ENCODE data around the gene CSF3. TPM values are rescaled to one million over a fixed set of nuclear protein-coding genes. Genes with fewer than 3 reads are reported as not detected.

The CSF3 gene
- total RNA-seq, 1 donor from 2014 or later: 1.8 TPM

- DNase-seq (ENCODE audit: low read depth, low spot score): no peak
Measured at GRCh38 chr17:40060887-40061608, 45.8 kb downstream of the CSF3 start.

GRCh38 chr17:40061609-40062038 lies 46.4 kb downstream of the CSF3 start:
- DNase-seq (ENCODE audit: low read depth, low spot score): no peak

GRCh38 chr17:40062329-40063186 lies 47.3 kb downstream of the CSF3 start, which contains the start of gene THRA:
Gene THRA, plus strand, starts transcription at chr17:40062965. Its CDS starts 11,524 bp downstream, at chr17:40074489.
- DNase-seq (ENCODE audit: low read depth, low spot score): no peak

- no peak for DNase-seq (ENCODE audit: low read depth, low spot score)
Measured at GRCh38 chr17:40063187-40063771, 48.0 kb downstream of the CSF3 start.

- no peak for DNase-seq (ENCODE audit: low read depth, low spot score)
Measured at GRCh38 chr17:40063901-40064531, 48.8 kb downstream of the CSF3 start.

- DNase-seq (ENCODE audit: low read depth, low spot score): no peak
Measured at GRCh38 chr17:40064971-40065768, 49.9 kb downstream of the CSF3 start.

- no peak for DNase-seq (ENCODE audit: low read depth, low spot score)
Measured at GRCh38 chr17:40065769-40066510, 50.7 kb downstream of the CSF3 start.

Other genes with a start within 250 kb of the CSF3 start
- not detected in 2 replicates for gene IKZF3, start 151.1 kb upstream of the CSF3 start, total RNA-seq
- gene ZPBP2, start 147.2 kb upstream of the CSF3 start, total RNA-seq: not detected in 2 replicates
- 2.2 and 3.1 TPM in 2 replicates for gene GSDMB, start 96.8 kb upstream of the CSF3 start, total RNA-seq
- gene ORMDL3, start 87.8 kb upstream of the CSF3 start, total RNA-seq: 25.7 and 26.6 TPM in 2 replicates
- not detected in 2 replicates for gene LRRC3C, start 87.7 kb upstream of the CSF3 start, total RNA-seq
- not detected in 2 replicates for gene GSDMA, start 52.4 kb upstream of the CSF3 start, total RNA-seq
- gene PSMD3, start 34.6 kb upstream of the CSF3 start, total RNA-seq: 138 and 151 TPM in 2 replicates
- 38.7 and 71.2 TPM in 2 replicates for gene MED24, start 39.0 kb downstream of the CSF3 start, total RNA-seq
- 14.2 and 26.4 TPM in 2 replicates for gene THRA, start 47.5 kb downstream of the CSF3 start, total RNA-seq
- gene NR1D1, start 85.1 kb downstream of the CSF3 start, total RNA-seq: 0.73 and 0.78 TPM in 2 replicates
- 29.9 and 43.4 TPM in 2 replicates for gene MSL1, start 106.5 kb downstream of the CSF3 start, total RNA-seq
- 23.8 and 28.7 TPM in 2 replicates for gene CASC3, start 125.1 kb downstream of the CSF3 start, total RNA-seq
- gene RAPGEFL1, start 162.0 kb downstream of the CSF3 start, total RNA-seq: 0.46 and 0.99 TPM in 2 replicates
- gene WIPF2, start 203.9 kb downstream of the CSF3 start, total RNA-seq: 6.3 and 6.6 TPM in 2 replicates

Data from pulmonary artery endothelial cell (primary cell).